Transverse colon (tissue), 4 donors: ENCODE measurements around the gene C1orf198. TPM values are rescaled to one million over a fixed set of nuclear protein-coding genes. Genes with fewer than 3 reads are reported as not detected.
"Not testable (repeated sequence)": the region's sequence is repeated elsewhere in the genome, so short reads cannot be mapped to it uniquely, and the experiment has no call there.

Experiments used
- DNase-seq: peaks from one replicate; pipeline ENCODE4 v3.0.0-alpha.2; 2019
- H3K27ac ChIP-seq, 4 donors: fragments of 200-600 bp; sonication (generic); 2 replicates each; pipeline ENCODE4 v1.5.1; 2016 to 2018; ENCODE audit warnings: inconsistent platforms in 4 of 4
- H3K27me3 ChIP-seq: fragments of 200-600 bp; sonication (generic); 2 replicates; pipeline ENCODE4 v1.5.1; 2017; ENCODE audit warnings: inconsistent platforms
- H3K36me3 ChIP-seq, 4 donors: fragments of 200-600 bp; sonication (generic); 2 replicates each; pipeline ENCODE4 v1.5.1; 2017 to 2019; ENCODE audit warnings: inconsistent platforms in 4 of 4
- H3K4me1 ChIP-seq, 4 donors: fragments of 200-600 bp; sonication (generic); 2 replicates each; pipeline ENCODE4 v1.5.1; 2017 to 2020; ENCODE audit warnings: inconsistent platforms in 4 of 4
- H3K4me3 ChIP-seq, 4 donors: fragments of 200-600 bp; sonication (generic); 1 replicate in 1 of 4; 2 replicates in 3 of 4; pipeline versions ENCODE4 v1.5.1 to v1.6.1; 2017 to 2019; ENCODE audit warnings: inconsistent platforms in 4 of 4
- H3K9me3 ChIP-seq, 2 donors: fragments of 200-600 bp; sonication (generic); 2 replicates each; pipeline ENCODE4 v1.5.1; 2017 to 2019; ENCODE audit warnings: inconsistent platforms in 2 of 2
- EP300 ChIP-seq: sonication (generic); formaldehyde crosslinking; IDR thresholded peaks from one replicate; pipeline ENCODE4 v1.6.1; 2017; ENCODE audit warnings: antibody characterized with exemption, low read depth
- POLR2A ChIP-seq: fragments of 450-650 bp; IDR thresholded peaks from one replicate; pipeline ENCODE4 v1.6.1; 2016; ENCODE audit warnings: antibody characterized with exemption, mild to moderate bottlenecking, moderate library complexity
- POLR2AphosphoS5 ChIP-seq, 3 donors: sonication (generic); formaldehyde crosslinking; IDR thresholded peaks; one replicate each; pipeline ENCODE4 v1.6.1; 2016; ENCODE audit warnings: antibody characterized with exemption in 3 of 3
- WGBS, 2 donors: methylation state at CpG; one replicate each; pipeline ENCODE4 v1.1.5; 2018; ENCODE audit warnings: low coverage in 1 of 2; 5-methylcytosine and 5-hydroxymethylcytosine counted together
- in situ Hi-C, 4 donors: fragments of 200-750 bp; cut with MboI; loops; one replicate each; pipeline versions ENCODE4 v1.15.0 to v1.15.1; 2017; ENCODE audit warnings: low sequenced_read_pairs in 3 of 4, low pct_ligation_motif_present in 1 of 4, low pct_unique_long_range_greater_than_20kb in 1 of 4
- intact Hi-C: fragments of 100-400 bp; cut with DNase I; formaldehyde crosslinking; loops from one replicate; pipeline ENCODE4 v1.15.1; 2023; ENCODE audit warnings: low total_unique reads
- total RNA-seq, 4 donors: library from RNA; depleted of rRNA; stranded (reverse); fragments of >200 nt; gene quantifications; one replicate each; pipeline ENCODE4 v1.1.0, GENCODE V29; 2016
- TF ChIP-seq, protein P1 (sequence below), 5 experiments: fragments of 200-600 bp in 3 of 5; fragments of 450-650 bp in 2 of 5; sonication (generic) in 3 of 5; IDR thresholded peaks; 1 replicate in 2 of 5; 2 replicates in 3 of 5; pipeline ENCODE4 v1.5.1; 2016 to 2017; ENCODE audit warnings: antibody characterized with exemption in 5 of 5, inconsistent platforms in 3 of 5, mild to moderate bottlenecking in 2 of 5, moderate library complexity in 1 of 5

C1orf198 gene
- total RNA-seq, 4 donors from 2014 or later: 10.8 to 26.7 (median 18.2) TPM

DNA sequence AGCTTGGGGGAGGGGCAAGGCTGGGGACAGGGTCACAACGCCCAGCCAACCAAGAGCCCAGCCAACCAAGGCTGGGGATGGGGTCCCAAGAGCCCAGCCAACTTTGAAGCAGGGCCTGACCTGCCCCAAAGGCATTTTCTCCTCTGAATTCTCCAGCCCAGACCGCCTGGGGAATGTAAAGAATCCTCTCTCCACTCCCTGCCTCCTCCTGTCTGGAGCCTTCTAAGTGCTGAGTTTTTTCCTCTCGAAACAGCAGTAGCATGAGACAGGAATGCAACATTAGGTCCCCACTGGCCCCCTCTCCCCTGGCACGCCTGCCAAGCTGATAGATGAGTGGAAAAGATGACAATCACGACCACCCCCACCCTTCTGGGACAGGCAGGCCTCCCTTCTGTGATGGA lies 17.0 kb downstream of the C1orf198 start:
- TF ChIP-seq POLR2A: no peak
- TF ChIP-seq, protein P1, sequence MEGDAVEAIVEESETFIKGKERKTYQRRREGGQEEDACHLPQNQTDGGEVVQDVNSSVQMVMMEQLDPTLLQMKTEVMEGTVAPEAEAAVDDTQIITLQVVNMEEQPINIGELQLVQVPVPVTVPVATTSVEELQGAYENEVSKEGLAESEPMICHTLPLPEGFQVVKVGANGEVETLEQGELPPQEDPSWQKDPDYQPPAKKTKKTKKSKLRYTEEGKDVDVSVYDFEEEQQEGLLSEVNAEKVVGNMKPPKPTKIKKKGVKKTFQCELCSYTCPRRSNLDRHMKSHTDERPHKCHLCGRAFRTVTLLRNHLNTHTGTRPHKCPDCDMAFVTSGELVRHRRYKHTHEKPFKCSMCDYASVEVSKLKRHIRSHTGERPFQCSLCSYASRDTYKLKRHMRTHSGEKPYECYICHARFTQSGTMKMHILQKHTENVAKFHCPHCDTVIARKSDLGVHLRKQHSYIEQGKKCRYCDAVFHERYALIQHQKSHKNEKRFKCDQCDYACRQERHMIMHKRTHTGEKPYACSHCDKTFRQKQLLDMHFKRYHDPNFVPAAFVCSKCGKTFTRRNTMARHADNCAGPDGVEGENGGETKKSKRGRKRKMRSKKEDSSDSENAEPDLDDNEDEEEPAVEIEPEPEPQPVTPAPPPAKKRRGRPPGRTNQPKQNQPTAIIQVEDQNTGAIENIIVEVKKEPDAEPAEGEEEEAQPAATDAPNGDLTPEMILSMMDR (IDR thresholded peaks at IDR 0.05): no peak
- no peak for TF ChIP-seq EP300
- TF ChIP-seq POLR2AphosphoS5 (IDR thresholded peaks at IDR 0.05): no peak
- Histone ChIP-seq H3K4me3 (no peak overlapping the region), H3K9me3 (no peaks in the 10 kb centered on the region), H3K27ac (peak overlapping the region in 1 of 4 donors; percentile 64), H3K27me3 (no peaks in the 10 kb centered on the region), H3K36me3 (no peaks in the 10 kb centered on the region), H3K4me1 (peaks cover 17 to 28% (median 25%) of the 10 kb centered on the region in 4 donors)
- WGBS, 2 donors: 69 to 95% methylated on average over 4 of the region's 5 CpGs
- intact Hi-C loops: no loop called here
- DNase-seq: no peak
- in situ Hi-C loops: no loop called here

DNA sequence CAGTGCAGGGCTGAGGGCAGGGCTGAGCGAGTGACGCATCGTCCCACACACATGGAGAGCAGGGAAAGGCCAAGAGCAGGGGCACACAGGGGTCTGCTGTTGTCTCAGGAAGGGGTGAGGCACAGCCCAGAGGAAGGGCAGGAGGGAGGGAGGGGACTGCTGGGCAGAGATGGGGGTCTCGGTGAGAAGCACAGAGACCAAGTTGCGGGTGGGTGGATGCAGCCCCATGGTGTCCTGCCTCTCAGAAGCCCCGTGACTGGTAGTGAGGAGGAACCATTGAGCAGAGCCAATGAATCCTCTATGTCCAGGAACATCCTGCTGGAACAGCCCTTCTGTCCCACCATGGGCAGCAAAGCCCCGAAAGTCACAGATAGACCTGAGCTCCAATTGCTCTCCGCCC lies 17.8 kb downstream of the C1orf198 start:
- WGBS, 2 donors: 59 to 88% methylated on average over 6 to 8 of the region's 8 CpGs
- TF ChIP-seq EP300: no peak
- TF ChIP-seq POLR2A: no peak
- no peak for TF ChIP-seq POLR2AphosphoS5 (IDR thresholded peaks at IDR 0.05)
- TF ChIP-seq, protein P1 (IDR thresholded peaks at IDR 0.05): no peak
- Histone ChIP-seq H3K36me3 (no peaks in the 10 kb centered on the region), H3K4me3 (no peak overlapping the region), H3K27ac (peak overlapping the region in 3 of 4 donors; percentile 20 to 64 (median 52)), H3K4me1 (peaks cover 17 to 28% (median 25%) of the 10 kb centered on the region in 4 donors), H3K27me3 (no peaks in the 10 kb centered on the region), H3K9me3 (no peaks in the 10 kb centered on the region)
- in situ Hi-C loops (no loop called here), intact Hi-C loops (no loop called here)
- no peak for DNase-seq

DNA sequence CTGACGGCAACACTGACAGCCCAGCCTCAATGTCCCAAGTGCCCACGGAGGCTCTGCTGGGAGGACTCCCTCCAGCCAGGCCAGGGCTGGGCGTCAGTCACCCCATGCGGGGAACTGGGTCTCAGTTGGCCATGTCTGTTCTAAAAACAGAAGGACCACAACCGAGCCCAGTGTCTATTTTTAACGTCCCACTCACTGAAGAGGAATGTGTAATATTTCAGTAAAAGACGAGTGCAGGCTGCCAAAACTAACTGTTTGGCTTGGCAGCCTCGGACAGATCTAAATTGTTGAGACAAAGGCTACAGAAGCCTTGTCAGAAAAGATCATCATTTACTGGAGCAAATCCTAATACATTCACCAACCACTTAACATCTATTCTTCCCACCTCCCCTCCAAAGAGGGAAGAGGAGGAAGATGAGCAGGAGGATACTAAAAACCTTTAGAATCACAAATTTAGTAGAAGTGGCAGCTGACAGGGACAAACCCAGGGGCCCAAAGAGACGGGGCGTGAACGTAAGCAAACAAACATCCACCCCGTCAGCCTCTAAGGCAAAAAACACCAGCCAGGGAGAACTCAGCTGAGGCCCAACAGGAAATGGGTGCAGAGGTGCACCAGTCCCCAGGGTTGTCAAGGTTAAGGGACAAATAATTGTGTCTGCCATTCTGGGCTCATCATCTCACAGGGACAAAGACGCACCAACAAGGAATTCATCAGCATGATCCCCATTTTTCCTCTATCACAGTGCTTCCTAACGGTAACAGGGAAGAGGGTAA lies 18.7 kb downstream of the C1orf198 start:
- peaks cover 17 to 28% (median 25%) of the 10 kb centered on the region in 4 donors for H3K4me1 ChIP-seq
- no peaks in the 10 kb centered on the region for H3K27me3 ChIP-seq
- no peak overlapping the region for H3K4me3 ChIP-seq
- DNase-seq: no peak
- TF ChIP-seq, protein P1 (IDR thresholded peaks at IDR 0.05): no peak
- no peak for TF ChIP-seq EP300
- peak in 2 of 3 donors; percentile 36 to 46 for TF ChIP-seq POLR2AphosphoS5 (IDR thresholded peaks at IDR 0.05)
- no peak for TF ChIP-seq POLR2A
- H3K27ac ChIP-seq: peak overlapping the region; percentile 61 to 68 (median 64)
- in situ Hi-C loops (no loop called here), intact Hi-C loops (no loop called here)
- H3K9me3 ChIP-seq: no peaks in the 10 kb centered on the region
- WGBS, 2 donors: 9 to 42% methylated on average over 6 to 14 of the region's 14 CpGs
- no peaks in the 10 kb centered on the region for H3K36me3 ChIP-seq

DNA sequence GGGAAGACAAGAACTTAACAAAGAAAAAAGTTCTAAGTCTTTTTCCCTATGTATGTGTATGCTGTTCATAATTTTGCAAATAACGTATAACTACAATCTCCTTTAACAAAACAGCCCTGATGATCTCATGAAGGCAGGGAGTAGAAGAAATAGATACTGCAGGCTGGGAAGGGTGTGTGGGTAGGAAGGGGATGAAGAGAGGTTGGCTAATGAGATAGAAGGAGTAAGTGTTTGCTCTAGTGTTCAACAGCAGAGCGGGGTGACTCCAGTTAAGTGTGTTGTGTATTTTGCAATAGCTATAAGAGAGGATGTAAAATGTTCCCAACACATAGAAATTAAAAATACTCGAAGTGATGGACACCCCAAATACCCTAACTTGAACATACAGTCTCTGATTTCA lies 20.1 kb downstream of the C1orf198 start:
- Histone ChIP-seq H3K4me1 (peaks cover 17 to 28% (median 25%) of the 10 kb centered on the region in 4 donors), H3K9me3 (no peaks in the 10 kb centered on the region), H3K27me3 (no peaks in the 10 kb centered on the region), H3K36me3 (no peaks in the 10 kb centered on the region), H3K27ac (peak overlapping the region in 1 of 4 donors; percentile 68), H3K4me3 (no peak overlapping the region)
- in situ Hi-C loops: no loop called here
- TF ChIP-seq, protein P1 (IDR thresholded peaks at IDR 0.05): no peak
- no peak for TF ChIP-seq EP300
- TF ChIP-seq POLR2AphosphoS5 (IDR thresholded peaks at IDR 0.05): no peak
- TF ChIP-seq POLR2A: no peak
- intact Hi-C loops: no loop called here
- no peak for DNase-seq
- WGBS, 2 donors: 85 to 93% methylated on average over 3 of the region's 3 CpGs

DNA sequence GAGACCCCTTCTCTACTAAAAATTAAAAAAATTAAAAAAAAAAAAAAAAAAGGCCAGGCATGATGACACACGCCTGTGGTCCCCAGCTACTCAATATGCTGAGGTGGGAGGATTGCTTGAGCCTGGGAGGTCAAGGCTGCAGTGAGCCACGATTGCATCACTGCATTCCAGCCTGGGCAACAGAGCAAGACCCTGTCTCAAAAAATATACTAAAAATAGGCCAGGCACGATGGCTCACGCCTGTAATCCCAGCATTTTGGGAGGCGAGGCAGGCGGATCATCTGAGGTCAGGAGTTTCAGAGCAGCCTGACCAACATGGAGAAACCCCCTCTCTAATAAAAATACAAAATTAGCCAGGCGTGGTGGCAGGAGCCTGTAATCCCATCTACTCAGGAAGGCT lies 23.1 kb downstream of the C1orf198 start:
- in situ Hi-C loops, H3K27ac ChIP-seq: not testable (repeated sequence)

More for the DNA sequence above, 23.1 kb downstream of the C1orf198 start:
- peaks cover 6 to 14% (median 11%) of the 10 kb centered on the region in 4 donors for H3K4me1 ChIP-seq
- DNase-seq, intact Hi-C loops, H3K27me3 ChIP-seq, H3K36me3 ChIP-seq, H3K4me3 ChIP-seq, H3K9me3 ChIP-seq: not testable (repeated sequence)
- WGBS, 2 donors: 80 to 83% methylated on average over 6 to 7 of the region's 7 CpGs
